Stimulated activated CD8-positive, alpha-beta memory T cell treated with anti-CD3 and anti-CD28 coated beads, Interleukin-15, amount 100 ng/mL, for 24 hours (primary cell): ENCODE data around the gene RPL22.

ENCODE experiments used
- DNase-seq: peaks from one replicate; pipeline ENCODE4 v3.0.0-alpha.2; 2020; ENCODE audit warnings: low read depth

Gene RPL22

GRCh38 chr1:6171548-6172124, 27.8 kb downstream of the RPL22 start:
- no peak for DNase-seq

- no peak for DNase-seq
Measured at GRCh38 chr1:6170742-6171201, 28.6 kb downstream of the RPL22 start.

GRCh38 chr1:6170116-6170741, 29.2 kb downstream of the RPL22 start:
- DNase-seq: no peak

GRCh38 chr1:6168947-6169586, 30.3 kb downstream of the RPL22 start:
- no peak for DNase-seq

GRCh38 chr1:6167391-6168303, 31.7 kb downstream of the RPL22 start:
- DNase-seq: no peak

- no peak for DNase-seq
Measured at GRCh38 chr1:6166655-6167390, 32.6 kb downstream of the RPL22 start.

- no peak for DNase-seq
Measured at GRCh38 chr1:6166221-6166620, 33.2 kb downstream of the RPL22 start.

- DNase-seq: no peak
Measured at GRCh38 chr1:6165441-6165985, 33.9 kb downstream of the RPL22 start.

- DNase-seq: no peak
Measured at GRCh38 chr1:6165027-6165426, 34.4 kb downstream of the RPL22 start.

- DNase-seq: no peak
Measured at GRCh38 chr1:6163973-6164617, 35.3 kb downstream of the RPL22 start.

- DNase-seq: no peak
Measured at GRCh38 chr1:6163191-6163972, 36.0 kb downstream of the RPL22 start.

GRCh38 chr1:6162773-6163172, 36.6 kb downstream of the RPL22 start:
- DNase-seq: no peak

- no peak for DNase-seq
Measured at GRCh38 chr1:6162341-6162740, 37.1 kb downstream of the RPL22 start.

GRCh38 chr1:6158181-6158580, 41.2 kb downstream of the RPL22 start:
- DNase-seq: no peak

- no peak for DNase-seq
Measured at GRCh38 chr1:6157528-6158174, 41.7 kb downstream of the RPL22 start.

GRCh38 chr1:6157132-6157527, 42.3 kb downstream of the RPL22 start:
- no peak for DNase-seq

- DNase-seq: no peak
Measured at GRCh38 chr1:6154525-6155319, 44.7 kb downstream of the RPL22 start.

GRCh38 chr1:6152882-6153281, 46.5 kb downstream of the RPL22 start:
- DNase-seq: no peak

GRCh38 chr1:6152181-6152580, 47.2 kb downstream of the RPL22 start:
- DNase-seq: no peak
